GM19324 (cell line): Measurements from ENCODE around the gene GLIS2.

Source experiments
- ATAC-seq: cut with Tn5 transposase; IDR thresholded peaks from one replicate; pipeline ENCODE4 v1.9.1; 2021; ENCODE audit warnings: mild to moderate bottlenecking, moderate library complexity; ENCODE audit not compliant: unreplicated experiment, low FRiP score

Gene GLIS2

GRCh38 chr16:4367393-4367856, 51.6 kb downstream of the GLIS2 start:
- no peak for ATAC-seq

GRCh38 chr16:4369007-4369733, 53.3 kb downstream of the GLIS2 start:
- ATAC-seq, result no peak

DNA sequence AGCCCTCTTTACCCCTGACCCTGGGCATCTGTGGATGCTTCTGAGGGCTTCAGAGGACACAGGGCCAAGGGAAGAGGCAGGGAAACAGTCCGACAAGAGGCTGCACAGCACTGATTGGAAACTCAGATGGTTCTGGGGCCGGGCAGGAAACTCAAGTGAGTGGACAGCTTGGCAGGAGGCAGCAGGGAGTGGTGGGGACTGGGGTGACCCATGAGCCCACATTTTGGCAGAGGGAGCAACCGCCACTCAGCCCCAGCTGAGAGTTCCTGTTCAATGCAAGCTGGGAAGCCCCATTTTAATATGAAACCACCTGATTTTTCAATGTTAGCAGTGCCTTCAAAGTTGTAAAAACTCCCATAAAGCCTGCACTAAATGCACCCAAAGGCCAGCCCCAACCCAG, 54.3 kb downstream of the GLIS2 start:
- no peak for ATAC-seq

- ATAC-seq, result no peak
Observed at GRCh38 chr16:4370570-4371356, 54.9 kb downstream of the GLIS2 start.

- no peak for ATAC-seq
Observed at GRCh38 chr16:4371357-4372000, 55.6 kb downstream of the GLIS2 start, which contains the start of gene VASN. VASN (plus strand) TSS chr16:4371848; CDS start chr16:4380878, 9,030 bp downstream.

- no peak for ATAC-seq
Observed at GRCh38 chr16:4372001-4372577, 56.2 kb downstream of the GLIS2 start.

GRCh38 chr16:4372578-4373355, 56.9 kb downstream of the GLIS2 start:
- no peak for ATAC-seq

- no peak for ATAC-seq
Observed at GRCh38 chr16:4373356-4373908, 57.6 kb downstream of the GLIS2 start.

- no peak for ATAC-seq
Observed at GRCh38 chr16:4373909-4374742, 58.3 kb downstream of the GLIS2 start.

DNA sequence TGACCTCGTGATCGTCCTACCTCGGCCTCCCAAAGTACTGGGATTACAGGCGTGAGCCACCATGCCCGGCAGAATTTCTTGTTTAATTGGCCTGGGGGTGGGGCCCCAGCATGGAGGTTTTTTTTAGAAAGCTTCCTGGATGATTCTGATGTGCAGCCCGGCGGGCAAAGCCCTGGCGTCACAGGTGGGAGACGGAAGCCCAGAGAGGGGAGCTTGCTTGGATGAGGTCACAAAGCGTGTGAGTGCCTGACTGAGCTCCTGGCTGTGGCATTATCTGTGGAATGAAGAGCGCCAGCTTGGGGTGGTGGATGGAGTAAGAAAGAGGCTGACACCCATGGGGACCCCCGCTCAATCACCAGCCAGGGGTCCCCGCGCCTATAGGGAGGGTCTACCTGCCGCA, 59.9 kb downstream of the GLIS2 start:
- no peak for ATAC-seq

DNA sequence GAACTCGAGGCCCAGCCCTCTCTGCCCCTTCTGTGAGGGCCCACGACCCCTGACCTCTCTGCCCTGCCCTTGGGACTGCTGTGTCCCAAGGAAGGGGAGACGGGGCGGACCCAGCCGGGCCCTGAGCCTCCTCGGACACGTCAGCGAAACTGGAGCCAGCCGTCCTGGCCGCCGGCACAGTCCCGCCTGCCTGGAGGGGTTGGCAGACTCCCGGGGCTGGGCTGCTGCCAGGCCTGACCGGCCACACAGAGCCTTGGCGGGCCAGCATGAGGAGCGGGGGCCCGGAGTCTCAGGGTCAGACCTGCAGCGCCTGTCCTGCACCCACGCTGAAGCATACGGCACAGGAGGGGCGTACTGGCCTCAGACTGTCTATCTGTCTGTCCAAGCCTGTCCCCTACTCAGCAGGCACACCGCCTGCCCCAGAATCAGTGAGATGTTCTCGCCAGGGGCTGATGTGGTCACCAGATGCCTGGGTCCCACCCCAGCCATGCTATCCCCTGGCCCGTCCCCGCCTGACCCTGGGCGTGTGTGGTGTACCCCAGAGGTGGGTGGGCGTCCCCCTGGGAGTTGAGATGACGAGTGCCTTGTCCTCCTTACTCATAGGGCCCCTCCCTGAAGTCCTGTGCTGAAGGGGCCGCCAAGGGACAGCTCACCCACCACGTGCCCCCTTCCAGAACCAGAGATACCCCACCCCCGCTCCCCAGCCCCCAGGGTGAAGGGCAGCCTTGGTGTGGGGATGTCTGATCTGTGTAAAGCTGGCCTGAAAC, 60.4 kb downstream of the GLIS2 start:
- no peak for ATAC-seq

GRCh38 chr16:4376893-4377572, 61.2 kb downstream of the GLIS2 start:
- ATAC-seq, result no peak

GRCh38 chr16:4377573-4378154, 61.8 kb downstream of the GLIS2 start:
- no peak for ATAC-seq

- no peak for ATAC-seq
Observed at GRCh38 chr16:4378161-4378666, 62.3 kb downstream of the GLIS2 start.

- ATAC-seq, result no peak
Observed at GRCh38 chr16:4378999-4379690, 63.3 kb downstream of the GLIS2 start.
